PC-9 (cell line): ENCODE data around the gene PRRX2.

Experiments
- EZH2 ChIP-seq: fragments of 200-600 bp; sonication (generic); IDR thresholded peaks from 2 replicates; pipeline ENCODE4 v1.8.0; 2017; ENCODE audit warnings: antibody characterized with exemption, low read depth
- TF ChIP-seq, protein P1 (sequence below): fragments of 200-600 bp; sonication (generic); conservative IDR thresholded peaks from 2 replicates; pipeline ENCODE4 v1.6.1; 2017; ENCODE audit warnings: mixed run types, antibody characterized with exemption, mild to moderate bottlenecking, moderate library complexity

GRCh38 chr9:129676975-129677374 is 11.5 kb downstream of the PRRX2 start:
- TF ChIP-seq, protein P1, sequence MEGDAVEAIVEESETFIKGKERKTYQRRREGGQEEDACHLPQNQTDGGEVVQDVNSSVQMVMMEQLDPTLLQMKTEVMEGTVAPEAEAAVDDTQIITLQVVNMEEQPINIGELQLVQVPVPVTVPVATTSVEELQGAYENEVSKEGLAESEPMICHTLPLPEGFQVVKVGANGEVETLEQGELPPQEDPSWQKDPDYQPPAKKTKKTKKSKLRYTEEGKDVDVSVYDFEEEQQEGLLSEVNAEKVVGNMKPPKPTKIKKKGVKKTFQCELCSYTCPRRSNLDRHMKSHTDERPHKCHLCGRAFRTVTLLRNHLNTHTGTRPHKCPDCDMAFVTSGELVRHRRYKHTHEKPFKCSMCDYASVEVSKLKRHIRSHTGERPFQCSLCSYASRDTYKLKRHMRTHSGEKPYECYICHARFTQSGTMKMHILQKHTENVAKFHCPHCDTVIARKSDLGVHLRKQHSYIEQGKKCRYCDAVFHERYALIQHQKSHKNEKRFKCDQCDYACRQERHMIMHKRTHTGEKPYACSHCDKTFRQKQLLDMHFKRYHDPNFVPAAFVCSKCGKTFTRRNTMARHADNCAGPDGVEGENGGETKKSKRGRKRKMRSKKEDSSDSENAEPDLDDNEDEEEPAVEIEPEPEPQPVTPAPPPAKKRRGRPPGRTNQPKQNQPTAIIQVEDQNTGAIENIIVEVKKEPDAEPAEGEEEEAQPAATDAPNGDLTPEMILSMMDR, result no peak
- TF ChIP-seq EZH2, result no peak
